Activated gamma-delta T cell treated with anti-CD3 and anti-CD28 coated beads, Interleukin-2, amount 50 U/mL, for 16 hours (primary cell): ENCODE results near the gene MMP19.

ENCODE experiments used
- DNase-seq: peaks from one replicate; pipeline ENCODE4 v3.0.0-alpha.2; 2020; ENCODE audit warnings: low read depth

The MMP19 gene

GRCh38 chr12:55815473-55815872 lies 27.3 kb downstream of the MMP19 start:
- DNase-seq = no peak

- DNase-seq = no peak
These were observed 28.5 kb downstream of the MMP19 start for GRCh38 chr12:55814257-55814656.

GRCh38 chr12:55812088-55812487 lies 30.6 kb downstream of the MMP19 start:
- no peak for DNase-seq

DNA sequence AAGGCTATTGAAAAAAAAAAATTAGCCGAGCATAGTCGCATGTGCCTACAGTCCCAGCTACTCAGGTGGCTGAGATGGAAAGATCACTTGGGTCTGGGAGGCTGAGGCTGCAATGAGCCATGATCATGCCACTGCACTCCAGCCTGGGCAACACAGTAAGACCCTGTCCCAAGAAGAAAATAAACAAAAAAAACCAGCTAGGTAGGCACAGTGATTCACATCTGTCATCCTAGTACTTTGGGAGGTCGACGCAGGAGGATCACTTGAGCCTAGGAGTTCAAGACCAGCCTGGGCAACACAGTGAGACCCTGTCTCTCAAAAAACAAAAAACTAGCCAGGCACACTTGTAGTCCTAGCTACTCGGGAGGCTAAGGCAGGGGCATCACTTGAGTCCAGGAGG lies 33.5 kb downstream of the MMP19 start:
- no peak for DNase-seq

DNA sequence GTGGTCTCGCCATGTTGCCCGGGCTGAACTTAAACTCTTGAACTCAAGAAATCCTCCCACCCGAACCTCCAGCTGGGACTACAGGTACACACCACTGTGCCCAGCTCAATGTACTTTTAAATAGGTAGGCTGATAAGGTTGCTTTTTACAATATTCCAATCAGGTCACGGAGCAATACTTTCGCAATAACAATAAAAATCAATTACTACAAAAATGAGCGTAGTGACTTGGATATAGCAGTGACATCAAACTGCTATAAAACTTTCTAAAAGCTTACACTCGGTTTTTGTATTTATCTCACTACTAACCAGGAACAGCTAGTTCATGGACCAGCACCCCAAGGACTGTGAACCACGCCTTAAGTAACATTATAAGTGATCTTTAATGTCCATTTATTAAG lies 35.8 kb downstream of the MMP19 start:
- no peak for DNase-seq

DNA sequence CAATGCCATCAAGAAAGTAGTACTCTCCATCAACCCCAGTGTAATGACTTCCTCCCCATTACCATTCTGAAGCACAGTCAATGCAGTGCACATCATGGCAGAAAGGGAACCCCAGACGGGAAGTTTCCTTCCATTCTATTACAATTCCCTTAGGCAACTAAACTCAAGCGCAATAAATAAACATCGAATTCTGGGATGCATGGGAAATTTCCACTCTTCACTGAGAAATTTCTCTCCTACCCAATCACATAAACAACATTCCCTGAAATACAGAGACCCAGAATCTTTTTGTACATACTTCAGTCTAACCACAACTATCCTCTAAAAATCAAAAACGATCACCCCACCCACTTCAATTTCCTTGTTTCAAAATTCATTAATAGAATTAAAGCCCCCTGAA lies 45.2 kb downstream of the MMP19 start:
- no peak for DNase-seq

DNA sequence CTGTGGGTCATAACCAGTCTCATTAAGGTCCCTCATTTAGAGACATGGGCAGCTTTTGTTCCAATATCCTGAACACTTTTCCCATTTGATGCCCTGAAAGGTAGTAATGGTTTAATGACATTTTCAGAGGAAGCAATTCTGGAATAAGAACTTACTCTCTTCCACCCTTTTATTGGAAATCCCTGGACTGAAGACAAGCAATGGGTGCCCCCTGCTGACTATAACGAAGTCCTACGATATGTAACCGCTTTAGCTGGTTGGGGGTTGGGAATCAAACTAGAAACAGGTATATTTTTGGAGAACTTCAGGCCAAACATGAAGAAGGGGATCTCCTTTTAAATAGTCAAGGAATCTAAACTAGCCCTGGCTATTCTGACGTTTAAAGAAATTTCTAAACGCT lies 45.7 kb downstream of the MMP19 start:
- DNase-seq = no peak

- no peak for DNase-seq
These were observed 46.8 kb downstream of the MMP19 start for GRCh38 chr12:55795950-55796349.

GRCh38 chr12:55789893-55790292 lies 52.8 kb downstream of the MMP19 start:
- DNase-seq = no peak

- DNase-seq = no peak
These were observed 53.6 kb downstream of the MMP19 start for GRCh38 chr12:55789171-55789570.

GRCh38 chr12:55788546-55788945 lies 54.2 kb downstream of the MMP19 start:
- DNase-seq = no peak
